Measurements from ENCODE around the gene ZBTB2.

GRCh38 chr6:151436802-151437201 is 45.4 kb upstream of the ZBTB2 start:
- TF ChIP-seq CTCF (IDR thresholded peaks at IDR 0.05) (no peak), FOXJ3 (CRISPR knock-in tag; IDR thresholded peaks at IDR 0.05; ENCODE audit: borderline replicate concordance) (no peak), ATF6 (CRISPR knock-in tag; IDR thresholded peaks at IDR 0.05) (no peak), SP1 (CRISPR knock-in tag; conservative IDR thresholded peaks at IDR 0.05) (no peak), ATF3 (CRISPR knock-in tag; conservative IDR thresholded peaks at IDR 0.05) (no peak), NR2C2 (CRISPR knock-in tag; IDR thresholded peaks at IDR 0.05) (no peak)
